SJSA1 (cell line): ENCODE data around the gene CHST3. TPM values are rescaled to one million over a fixed set of nuclear protein-coding genes. Genes with fewer than 3 reads are reported as not detected.

Experiments used
- DNase-seq, 2 experiments: peaks; one replicate each; pipeline ENCODE4 v3.0.0-alpha.2; 2015 to 2020; ENCODE audit warnings: low spot score in 2 of 2, low read depth in 1 of 2
- H3K27ac ChIP-seq: fragments of 250-450 bp; sonication (Bioruptor Pico); 2 replicates; pipeline ENCODE4 v1.5.1; 2020; ENCODE audit warnings: mild to moderate bottlenecking, moderate library complexity
- H3K27me3 ChIP-seq: fragments of 250-450 bp; sonication (Bioruptor Pico); replicated peaks from 2 replicates; pipeline ENCODE4 v1.5.1; 2020; ENCODE audit warnings: mild to moderate bottlenecking, moderate library complexity
- H3K36me3 ChIP-seq: fragments of 250-450 bp; sonication (Bioruptor Pico); 2 replicates; pipeline ENCODE4 v1.5.1; 2020; ENCODE audit warnings: mild to moderate bottlenecking
- H3K4me1 ChIP-seq: fragments of 250-450 bp; sonication (Bioruptor Pico); replicated peaks from 2 replicates; pipeline ENCODE4 v1.6.1; 2021; ENCODE audit warnings: mild to moderate bottlenecking
- H3K4me3 ChIP-seq: fragments of 250-450 bp; sonication (Bioruptor Pico); 2 replicates; pipeline ENCODE4 v1.5.1; 2020; ENCODE audit warnings: mild to moderate bottlenecking
- H3K9me3 ChIP-seq: fragments of 250-450 bp; sonication (Bioruptor Pico); replicated peaks from 2 replicates; pipeline ENCODE4 v1.5.1; 2020; ENCODE audit warnings: mild to moderate bottlenecking
- total RNA-seq: library from RNA; depleted of rRNA; stranded (reverse); fragments of >200 nt; shearing (Covaris generic); gene quantifications from 2 replicates; pipeline ENCODE4 v1.2.3, GENCODE V29; 2014

Gene CHST3
- total RNA-seq, 1 experiment from 2014 or later, result 27.4 TPM

- no peak for DNase-seq
- H3K9me3 ChIP-seq, result 0 out of 2 replicates have a peak, but pooled peaks cover 3% of the 10 kb centered on the region
- H3K27ac ChIP-seq, result no peak overlapping the region
- H3K4me3 ChIP-seq, result no peak overlapping the region
- H3K36me3 ChIP-seq, result no peaks in the 10 kb centered on the region
- H3K4me1 ChIP-seq, result no peaks in the 10 kb centered on the region
- no peaks in the 10 kb centered on the region for H3K27me3 ChIP-seq
Observed at GRCh38 chr10:71938211-71938610, 26.0 kb upstream of the CHST3 start.

GRCh38 chr10:71939304-71939703 lies 24.9 kb upstream of the CHST3 start:
- Histone ChIP-seq H3K4me3 (no peak overlapping the region), H3K27me3 (no peaks in the 10 kb centered on the region), H3K36me3 (no peaks in the 10 kb centered on the region), H3K9me3 (0 out of 2 replicates have a peak, but pooled peaks cover 3% of the 10 kb centered on the region), H3K27ac (no peak overlapping the region), H3K4me1 (no peaks in the 10 kb centered on the region)
- no peak for DNase-seq

- DNase-seq, result no peak
- peaks cover 5% of the 10 kb centered on the region for H3K9me3 ChIP-seq
- no peak overlapping the region for H3K4me3 ChIP-seq
- H3K4me1 ChIP-seq, result no peaks in the 10 kb centered on the region
- H3K36me3 ChIP-seq, result no peaks in the 10 kb centered on the region
- H3K27ac ChIP-seq, result no peak overlapping the region
- no peaks in the 10 kb centered on the region for H3K27me3 ChIP-seq
Observed at GRCh38 chr10:71939861-71940474, 24.2 kb upstream of the CHST3 start.

GRCh38 chr10:71940752-71941151 lies 23.4 kb upstream of the CHST3 start:
- Histone ChIP-seq H3K27ac (no peak overlapping the region), H3K4me3 (no peak overlapping the region), H3K4me1 (no peaks in the 10 kb centered on the region), H3K36me3 (no peaks in the 10 kb centered on the region), H3K27me3 (no peaks in the 10 kb centered on the region), H3K9me3 (peaks cover 10% of the 10 kb centered on the region)
- DNase-seq, result no peak

- no peak for DNase-seq
- Histone ChIP-seq H3K27me3 (no peaks in the 10 kb centered on the region), H3K4me3 (no peak overlapping the region), H3K36me3 (no peaks in the 10 kb centered on the region), H3K9me3 (peaks cover 15% of the 10 kb centered on the region), H3K27ac (no peak overlapping the region), H3K4me1 (no peaks in the 10 kb centered on the region)
Observed at GRCh38 chr10:71941318-71941717, 22.9 kb upstream of the CHST3 start.

- no peak overlapping the region for H3K4me3 ChIP-seq
- no peak overlapping the region for H3K27ac ChIP-seq
- H3K36me3 ChIP-seq, result no peaks in the 10 kb centered on the region
- DNase-seq, result no peak
- H3K4me1 ChIP-seq, result no peaks in the 10 kb centered on the region
- H3K9me3 ChIP-seq, result peaks cover 26% of the 10 kb centered on the region
- H3K27me3 ChIP-seq, result no peaks in the 10 kb centered on the region
Observed at GRCh38 chr10:71945819-71946474, 18.2 kb upstream of the CHST3 start.

- Histone ChIP-seq H3K9me3 (peaks cover 26% of the 10 kb centered on the region), H3K27me3 (no peaks in the 10 kb centered on the region), H3K4me3 (no peak overlapping the region), H3K4me1 (no peaks in the 10 kb centered on the region), H3K27ac (no peak overlapping the region), H3K36me3 (no peaks in the 10 kb centered on the region)
- DNase-seq, result no peak
Observed at GRCh38 chr10:71946700-71947099, 17.5 kb upstream of the CHST3 start.

- DNase-seq, result no peak
- H3K27me3 ChIP-seq, result no peaks in the 10 kb centered on the region
- H3K36me3 ChIP-seq, result no peaks in the 10 kb centered on the region
- H3K4me3 ChIP-seq, result no peak overlapping the region
- H3K4me1 ChIP-seq, result no peaks in the 10 kb centered on the region
- peaks cover 26% of the 10 kb centered on the region for H3K9me3 ChIP-seq
- H3K27ac ChIP-seq, result no peak overlapping the region
Observed at GRCh38 chr10:71948496-71949067, 15.6 kb upstream of the CHST3 start.

- no peak for DNase-seq
- H3K36me3 ChIP-seq, result no peaks in the 10 kb centered on the region
- H3K27ac ChIP-seq, result no peak overlapping the region
- H3K4me1 ChIP-seq, result no peaks in the 10 kb centered on the region
- peaks cover 29% of the 10 kb centered on the region for H3K9me3 ChIP-seq
- H3K27me3 ChIP-seq, result no peaks in the 10 kb centered on the region
- H3K4me3 ChIP-seq, result no peak overlapping the region
Observed at GRCh38 chr10:71950683-71951082, 13.5 kb upstream of the CHST3 start.

- H3K27me3 ChIP-seq, result no peaks in the 10 kb centered on the region
- H3K4me1 ChIP-seq, result no peaks in the 10 kb centered on the region
- DNase-seq, result no peak
- H3K9me3 ChIP-seq, result peaks cover 23% of the 10 kb centered on the region
- no peak overlapping the region for H3K27ac ChIP-seq
- no peaks in the 10 kb centered on the region for H3K36me3 ChIP-seq
- no peak overlapping the region for H3K4me3 ChIP-seq
Observed at GRCh38 chr10:71952745-71953144, 11.4 kb upstream of the CHST3 start.

GRCh38 chr10:71957546-71958275 lies 6.5 kb upstream of the CHST3 start:
- H3K4me3 ChIP-seq, result no peak overlapping the region
- H3K36me3 ChIP-seq, result no peaks in the 10 kb centered on the region
- DNase-seq, result no peak
- H3K4me1 ChIP-seq, result no peaks in the 10 kb centered on the region
- H3K27ac ChIP-seq, result no peak overlapping the region
- peaks cover 15% of the 10 kb centered on the region for H3K9me3 ChIP-seq
- H3K27me3 ChIP-seq, result no peaks in the 10 kb centered on the region

GRCh38 chr10:71959526-71959925 lies 4.7 kb upstream of the CHST3 start:
- peaks cover 5% of the 10 kb centered on the region; the same call in 1 of the 2 replicates for H3K36me3 ChIP-seq
- no peak overlapping the region for H3K27ac ChIP-seq
- no peaks in the 10 kb centered on the region for H3K27me3 ChIP-seq
- peaks cover 14% of the 10 kb centered on the region for H3K9me3 ChIP-seq
- H3K4me1 ChIP-seq, result peaks cover 11% of the 10 kb centered on the region
- H3K4me3 ChIP-seq, result no peak overlapping the region
- no peak for DNase-seq

- H3K9me3 ChIP-seq, result no peaks in the 10 kb centered on the region
- no peak for DNase-seq
- H3K4me1 ChIP-seq, result peaks cover 28% of the 10 kb centered on the region
- H3K27ac ChIP-seq, result no peak overlapping the region
- no peak overlapping the region for H3K4me3 ChIP-seq
- peaks cover 12% of the 10 kb centered on the region; the same call in 1 of the 2 replicates for H3K36me3 ChIP-seq
- no peaks in the 10 kb centered on the region for H3K27me3 ChIP-seq
Observed at GRCh38 chr10:71961831-71962230, 2.4 kb upstream of the CHST3 start.

GRCh38 chr10:71962901-71963300 lies 1.3 kb upstream of the CHST3 start:
- no peaks in the 10 kb centered on the region for H3K27me3 ChIP-seq
- H3K4me1 ChIP-seq, result peaks cover 37% of the 10 kb centered on the region

More at GRCh38 chr10:71962901-71963300, 1.3 kb upstream of the CHST3 start:
- Histone ChIP-seq H3K4me3 (no peak overlapping the region), H3K27ac (no peak overlapping the region), H3K36me3 (peaks cover 16% of the 10 kb centered on the region; the same call in 1 of the 2 replicates), H3K9me3 (no peaks in the 10 kb centered on the region)
- no peak for DNase-seq
